HCT116 (cell line): ENCODE data around the gene THADA. TPM values are rescaled to one million over a fixed set of nuclear protein-coding genes. Genes with fewer than 3 reads are reported as not detected.

Source experiments
- ATAC-seq: fragments of 200-7000 bp; cut with Tn5 transposase; 2 replicates; pipeline ENCODE4 v1.9.1; 2020; ENCODE audit warnings: mild to moderate bottlenecking, moderate library complexity
- BruUV-seq: library from RNA; stranded (reverse); fragments of 400-500 nt; replicated peaks from 2 replicates; lab custom pipeline; 2021; lab: Mats Ljungman, UMichigan
- CTCF ChIA-PET: fragments of 300-600 bp; sonication (Branson Sonifier 250); formaldehyde crosslinking; loops from one replicate; lab custom pipeline; 2021; ENCODE audit warnings: antibody characterized with exemption; lab: Charles Lee
- POLR2A ChIA-PET: fragments of 300-600, 350-600 bp; sonication (Branson Sonifier 250); formaldehyde crosslinking; loops from one replicate; lab custom pipeline; 2021; ENCODE audit warnings: antibody characterized with exemption; lab: Charles Lee
- RAD21 ChIA-PET, 2 experiments: fragments of 300-600 bp; sonication (Branson Sonifier 250); formaldehyde crosslinking; loops; one replicate each; lab custom pipeline; 2023; ENCODE audit warnings: low total read pairs in 2 of 2; ENCODE audit not compliant: uncharacterized antibody in 2 of 2, unreplicated experiment in 2 of 2, low non-redundant PET in 1 of 2; lab: Charles Lee
- DNase-seq: peaks from one replicate; pipeline ENCODE4 v3.0.0-alpha.2; 2010; ENCODE audit warnings: low read depth, low spot score
- H2AFZ ChIP-seq: fragments of 200-600 bp; shearing (Covaris generic), sonication (generic); 2 replicates; pipeline ENCODE4 v1.6.1; 2017; ENCODE audit warnings: low read depth, mixed run types, mixed read lengths, antibody characterized with exemption, low read length; ENCODE audit not compliant: poor library complexity, severe bottlenecking
- H3K27ac ChIP-seq: 2 replicates; pipeline ENCODE4 v1.5.1; 2012; ENCODE audit warnings: low read depth, low read length
- H3K27me3 ChIP-seq: fragments of 200-600 bp; sonication (generic); 2 replicates; pipeline ENCODE4 v1.6.1; 2016; ENCODE audit warnings: mixed run types, low read length, mixed read lengths; ENCODE audit not compliant: insufficient read depth
- H3K36me3 ChIP-seq, 2 experiments: fragments of 200-500 bp in 1 of 2; fragments of 200-600 bp in 1 of 2; sonication (Bioruptor generic) in 1 of 2; sonication (generic) in 1 of 2; 2 replicates each; pipeline versions ENCODE4 v1.5.1 to v1.6.1; 2014 to 2016; ENCODE audit warnings: low read length in 2 of 2, inconsistent platforms in 1 of 2, mixed read lengths in 1 of 2, mixed run types in 1 of 2; ENCODE audit not compliant: insufficient read depth in 2 of 2, control insufficient read depth in 1 of 2
- H3K4me1 ChIP-seq, 2 experiments: fragments of 200-600 bp in 1 of 2; sonication (generic) in 1 of 2; 2 replicates each; pipeline versions ENCODE4 v1.5.1 to v1.6.1; 2012 to 2017; ENCODE audit warnings: low read length in 2 of 2, inconsistent platforms in 1 of 2, mild to moderate bottlenecking in 1 of 2, mixed read lengths in 1 of 2, mixed run types in 1 of 2, moderate library complexity in 1 of 2; ENCODE audit not compliant: insufficient read depth in 2 of 2, control insufficient read depth in 1 of 2
- H3K4me2 ChIP-seq: fragments of 200-600 bp; sonication (generic); 2 replicates; pipeline ENCODE4 v1.6.1; 2017; ENCODE audit warnings: mixed run types, low read length, mixed read lengths
- H3K4me3 ChIP-seq, 2 experiments: fragments of 200-600 bp in 1 of 2; sonication (generic) in 1 of 2; replicated peaks in 1 of 2; 2 replicates each; pipeline ENCODE4 v1.5.1; 2011 to 2016; ENCODE audit warnings: low read length in 2 of 2, control low read depth in 1 of 2, low read depth in 1 of 2, mild to moderate bottlenecking in 1 of 2, mixed read lengths in 1 of 2, mixed run types in 1 of 2
- H3K79me2 ChIP-seq: fragments of 200-600 bp; sonication (generic); 2 replicates; pipeline ENCODE4 v1.6.1; 2017; ENCODE audit warnings: mild to moderate bottlenecking, mixed run types, low read length, moderate library complexity, mixed read lengths; ENCODE audit not compliant: insufficient read depth
- H3K9ac ChIP-seq: fragments of 200-600 bp; sonication (generic); 2 replicates; pipeline ENCODE4 v1.6.1; 2016; ENCODE audit warnings: low read length, mixed read lengths
- H3K9me2 ChIP-seq: fragments of 200-600 bp; sonication (generic), shearing (Covaris generic); 2 replicates; pipeline ENCODE4 v1.6.1; 2017; ENCODE audit warnings: mixed run types, mild to moderate bottlenecking, moderate library complexity; ENCODE audit not compliant: insufficient read depth
- H3K9me3 ChIP-seq, 2 experiments: fragments of 200-500 bp in 1 of 2; fragments of 200-600 bp in 1 of 2; sonication (Bioruptor generic) in 1 of 2; sonication (generic) in 1 of 2; 2 replicates each; pipeline ENCODE4 v1.6.1; 2014 to 2017; ENCODE audit warnings: low read length in 2 of 2, mixed read lengths in 2 of 2, inconsistent platforms in 1 of 2, low read depth in 1 of 2, mild to moderate bottlenecking in 1 of 2, mixed run types in 1 of 2, moderate library complexity in 1 of 2; ENCODE audit not compliant: control insufficient read depth in 1 of 2, insufficient read depth in 1 of 2
- H4K20me1 ChIP-seq: fragments of 200-600 bp; sonication (generic), shearing (Covaris generic); 2 replicates; pipeline ENCODE4 v1.6.1; 2017; ENCODE audit warnings: mixed run types, mild to moderate bottlenecking, moderate library complexity; ENCODE audit not compliant: insufficient read depth
- CBX3 ChIP-seq: IDR thresholded peaks from 2 replicates; pipeline ENCODE4 v1.6.1; 2012; ENCODE audit warnings: low read depth
- CEBPB ChIP-seq: IDR thresholded peaks from 2 replicates; pipeline ENCODE4 v1.6.1; 2012; ENCODE audit warnings: low read depth
- EGR1 ChIP-seq: IDR thresholded peaks from 2 replicates; pipeline ENCODE4 v1.6.1; 2012; ENCODE audit warnings: low read depth
- ELF1 ChIP-seq: IDR thresholded peaks from 2 replicates; pipeline ENCODE4 v1.6.1; 2012; ENCODE audit warnings: low read depth, borderline replicate concordance
- EZH2 ChIP-seq: fragments of 200-600 bp; sonication (generic); IDR thresholded peaks from 2 replicates; pipeline ENCODE4 v1.6.1; 2017; ENCODE audit warnings: antibody characterized with exemption, mixed run types
- EZH2phosphoT487 ChIP-seq: fragments of 200-600 bp; IDR thresholded peaks from 2 replicates; pipeline ENCODE4 v1.6.1; 2018; ENCODE audit warnings: antibody characterized with exemption, borderline replicate concordance
- FOSL1 ChIP-seq: IDR thresholded peaks from 2 replicates; pipeline ENCODE4 v1.6.1; 2012; ENCODE audit warnings: low read depth
- JUND ChIP-seq: IDR thresholded peaks from 2 replicates; pipeline ENCODE4 v1.6.1; 2012
- POLR2AphosphoS5 ChIP-seq: IDR thresholded peaks from 2 replicates; pipeline ENCODE4 v1.6.1; 2011; ENCODE audit warnings: mild to moderate bottlenecking, low read depth, low read length, moderate library complexity
- RAD21 ChIP-seq: IDR thresholded peaks from 2 replicates; pipeline ENCODE4 v1.6.1; 2012; ENCODE audit warnings: low read depth, mild to moderate bottlenecking
- SIN3A ChIP-seq: IDR thresholded peaks from 2 replicates; pipeline ENCODE4 v1.6.1; 2012; ENCODE audit warnings: low read depth
- SP1 ChIP-seq: IDR thresholded peaks from 2 replicates; pipeline ENCODE4 v1.6.1; 2012; ENCODE audit warnings: low read depth
- SRF ChIP-seq: IDR thresholded peaks from 2 replicates; pipeline ENCODE4 v1.6.1; 2012; ENCODE audit warnings: low read depth
- TCF7L2 ChIP-seq: IDR thresholded peaks from 2 replicates; pipeline ENCODE4 v1.7.0; 2011; ENCODE audit warnings: borderline replicate concordance, inconsistent platforms; ENCODE audit not compliant: insufficient read depth, insufficient read length; ENCODE audit errors: extremely low read depth
- YY1 ChIP-seq: IDR thresholded peaks from 2 replicates; pipeline ENCODE4 v1.6.1; 2011; ENCODE audit warnings: low read length, low read depth, moderate library complexity, mild to moderate bottlenecking; ENCODE audit not compliant: insufficient replicate concordance; ENCODE audit errors: extremely low read depth
- ZFX ChIP-seq: fragments of 450-650 bp; IDR thresholded peaks from 2 replicates; pipeline ENCODE4 v1.6.1; 2017
- ZNF274 ChIP-seq: fragments of 200-500 bp; sonication (Bioruptor generic); IDR thresholded peaks from 2 replicates; pipeline ENCODE4 v1.6.1; 2014; ENCODE audit warnings: mild to moderate bottlenecking, low read depth, low read length, inconsistent platforms
- intact Hi-C: fragments of 100-400 bp; cut with micrococcal nuclease; formaldehyde crosslinking; loops from 2 replicates; pipeline ENCODE4 v1.10.0; 2022
- total RNA-seq: library from RNA; stranded (reverse); gene quantifications from one replicate; pipeline ENCODE4 v1.2.1, GENCODE V29; 2021; ENCODE audit not compliant: unreplicated experiment
- TF ChIP-seq, protein P1 (sequence below): IDR thresholded peaks from 2 replicates; pipeline ENCODE4 v1.6.1; 2012
- TF ChIP-seq, protein P2 (sequence below): IDR thresholded peaks from 2 replicates; pipeline ENCODE4 v1.6.1; 2011; ENCODE audit warnings: mild to moderate bottlenecking, low read length, moderate library complexity; ENCODE audit not compliant: insufficient replicate concordance; ENCODE audit errors: extremely low read depth
- TF ChIP-seq, protein P3 (sequence below): IDR thresholded peaks from 2 replicates; pipeline ENCODE4 v1.6.1; 2012

Gene THADA
- total RNA-seq, 1 experiment from 2014 or later = 30.7 TPM

DNA sequence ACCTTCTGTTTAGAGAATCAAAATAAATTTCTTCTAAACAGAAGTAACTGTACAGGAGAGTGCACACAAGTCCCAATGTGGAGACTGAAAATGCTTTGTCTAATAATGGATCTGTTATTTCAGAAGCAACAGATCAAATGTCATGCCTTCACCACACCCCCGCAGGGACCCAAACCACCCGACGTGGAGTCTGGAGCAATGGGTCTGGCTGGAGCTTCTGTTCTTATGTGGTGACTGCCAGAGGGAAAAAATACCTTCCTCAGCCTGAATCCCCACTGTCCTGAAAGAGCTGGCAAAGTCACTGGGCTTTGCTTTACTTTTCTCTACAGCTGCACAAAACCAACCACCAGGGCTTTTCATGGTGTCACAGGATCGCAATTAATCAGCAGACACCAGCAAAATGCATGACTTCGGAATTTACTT lies 250.4 kb downstream of the THADA start:
- Histone ChIP-seq H4K20me1 (no peaks in the 10 kb centered on the region), H2AFZ (no peak overlapping the region), H3K79me2 (no peaks in the 10 kb centered on the region), H3K27me3 (no peaks in the 10 kb centered on the region), H3K9me2 (no peaks in the 10 kb centered on the region), H3K27ac (no peak overlapping the region), H3K4me2 (no peak overlapping the region), H3K4me3 (no peak overlapping the region), H3K4me1 (peaks cover 13 to 16% of the 10 kb centered on the region in 2 experiments), H3K9ac (no peak overlapping the region), H3K9me3 (no peaks in the 10 kb centered on the region), H3K36me3 (no peaks in the 10 kb centered on the region)
- RAD21 ChIA-PET = no interaction called here
- no TSS peak for BruUV-seq
- TF ChIP-seq CBX3 (no peak), SRF (no peak), SP1 (no peak), YY1 (no peak), POLR2AphosphoS5 (no peak), EGR1 (no peak), FOSL1 (no peak), ELF1 (no peak), ZNF274 (no peak), JUND (no peak), ZFX (no peak), RAD21 (no peak), EZH2phosphoT487 (no peak), CEBPB (no peak), SIN3A (no peak), EZH2 (no peak), TCF7L2 (no peak)
- TF ChIP-seq, protein P1, sequence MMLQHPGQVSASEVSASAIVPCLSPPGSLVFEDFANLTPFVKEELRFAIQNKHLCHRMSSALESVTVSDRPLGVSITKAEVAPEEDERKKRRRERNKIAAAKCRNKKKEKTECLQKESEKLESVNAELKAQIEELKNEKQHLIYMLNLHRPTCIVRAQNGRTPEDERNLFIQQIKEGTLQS = no peak
- TF ChIP-seq, protein P2, sequence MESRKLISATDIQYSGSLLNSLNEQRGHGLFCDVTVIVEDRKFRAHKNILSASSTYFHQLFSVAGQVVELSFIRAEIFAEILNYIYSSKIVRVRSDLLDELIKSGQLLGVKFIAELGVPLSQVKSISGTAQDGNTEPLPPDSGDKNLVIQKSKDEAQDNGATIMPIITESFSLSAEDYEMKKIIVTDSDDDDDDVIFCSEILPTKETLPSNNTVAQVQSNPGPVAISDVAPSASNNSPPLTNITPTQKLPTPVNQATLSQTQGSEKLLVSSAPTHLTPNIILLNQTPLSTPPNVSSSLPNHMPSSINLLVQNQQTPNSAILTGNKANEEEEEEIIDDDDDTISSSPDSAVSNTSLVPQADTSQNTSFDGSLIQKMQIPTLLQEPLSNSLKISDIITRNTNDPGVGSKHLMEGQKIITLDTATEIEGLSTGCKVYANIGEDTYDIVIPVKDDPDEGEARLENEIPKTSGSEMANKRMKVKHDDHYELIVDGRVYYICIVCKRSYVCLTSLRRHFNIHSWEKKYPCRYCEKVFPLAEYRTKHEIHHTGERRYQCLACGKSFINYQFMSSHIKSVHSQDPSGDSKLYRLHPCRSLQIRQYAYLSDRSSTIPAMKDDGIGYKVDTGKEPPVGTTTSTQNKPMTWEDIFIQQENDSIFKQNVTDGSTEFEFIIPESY = no peak
- TF ChIP-seq, protein P3, sequence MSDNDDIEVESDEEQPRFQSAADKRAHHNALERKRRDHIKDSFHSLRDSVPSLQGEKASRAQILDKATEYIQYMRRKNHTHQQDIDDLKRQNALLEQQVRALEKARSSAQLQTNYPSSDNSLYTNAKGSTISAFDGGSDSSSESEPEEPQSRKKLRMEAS = no peak
- POLR2A ChIA-PET = no interaction called here
- CTCF ChIA-PET = no interaction called here
- ATAC-seq (no peak), DNase-seq (no peak)
- intact Hi-C loops = no loop called here
